CD4-positive, alpha-beta T cell treated with Interleukin-1 beta for 1 hour (primary cell): ENCODE measurements around the gene CMYA5.
A peak's percentile ranks its signal among the peaks of the same experiment; 100 is the strongest.
"Not testable (repeated sequence)": the region's sequence is repeated elsewhere in the genome, so short reads cannot be mapped to it uniquely, and the experiment has no call there.

Source experiments
- DNase-seq, 2 donors: peaks; one replicate each; pipeline ENCODE4 v3.0.0-alpha.2; 2020 to 2022

Gene CMYA5

GRCh38 chr5:79704553-79704952 lies 14.9 kb downstream of the CMYA5 start:
- no peak for DNase-seq

GRCh38 chr5:79705632-79706031 lies 16.0 kb downstream of the CMYA5 start:
- no peak for DNase-seq

- not testable (repeated sequence) for DNase-seq
Measured at GRCh38 chr5:79706317-79706716, 16.7 kb downstream of the CMYA5 start.

GRCh38 chr5:79707535-79707934 lies 17.9 kb downstream of the CMYA5 start:
- DNase-seq: no peak

- no peak for DNase-seq
Measured at GRCh38 chr5:79712741-79713140, 23.1 kb downstream of the CMYA5 start.

GRCh38 chr5:79713727-79714126 lies 24.1 kb downstream of the CMYA5 start:
- DNase-seq: no peak

GRCh38 chr5:79716839-79717238 lies 27.2 kb downstream of the CMYA5 start:
- DNase-seq: no peak

- no peak for DNase-seq
Measured at GRCh38 chr5:79720096-79720495, 30.5 kb downstream of the CMYA5 start.

- DNase-seq: no peak
Measured at GRCh38 chr5:79727451-79728355, 38.1 kb downstream of the CMYA5 start.

- no peak for DNase-seq
Measured at GRCh38 chr5:79728396-79728795, 38.8 kb downstream of the CMYA5 start.

GRCh38 chr5:79729679-79730078 lies 40.0 kb downstream of the CMYA5 start:
- DNase-seq: no peak

- no peak for DNase-seq
Measured at GRCh38 chr5:79730564-79730963, 40.9 kb downstream of the CMYA5 start.

GRCh38 chr5:79731775-79732174 lies 42.1 kb downstream of the CMYA5 start:
- DNase-seq: no peak

GRCh38 chr5:79736528-79737514 lies 47.2 kb downstream of the CMYA5 start:
- DNase-seq: peak in 1 of 2 donors; percentile 15

- no peak for DNase-seq
Measured at GRCh38 chr5:79738349-79738748, 48.7 kb downstream of the CMYA5 start.

- no peak for DNase-seq
Measured at GRCh38 chr5:79742549-79743136, 53.0 kb downstream of the CMYA5 start.

- DNase-seq: no peak
Measured at GRCh38 chr5:79743846-79744605, 54.4 kb downstream of the CMYA5 start.

GRCh38 chr5:79745255-79745654 lies 55.6 kb downstream of the CMYA5 start:
- no peak for DNase-seq

GRCh38 chr5:79746642-79747569 lies 57.3 kb downstream of the CMYA5 start:
- no peak for DNase-seq

- no peak for DNase-seq
Measured at GRCh38 chr5:79750611-79751510, 61.2 kb downstream of the CMYA5 start.
